Heart left ventricle (tissue), 13 donors: ENCODE results near the gene MAML2.

Experiments used
- POLR2A ChIP-seq, 2 donors: fragments of 450-650 bp; IDR thresholded peaks; one replicate each; pipeline ENCODE4 v1.6.1; 2017; ENCODE audit warnings: antibody characterized with exemption in 2 of 2, mild to moderate bottlenecking in 2 of 2, moderate library complexity in 2 of 2
- TF ChIP-seq, protein P1 (sequence below), 12 donors: fragments of 200-600 bp; sonication (generic) in 4 of 12; IDR thresholded peaks; one replicate each; pipeline versions ENCODE4 v1.5.0 to v1.8.0; 2018 to 2022; ENCODE audit warnings: antibody characterized with exemption in 12 of 12, mild to moderate bottlenecking in 5 of 12
- donor health status: ischemic (EF 13 %, LVEDD 7.1; RV severe dilation, severe dysfunction).
- donor health status: DM: no; HTN: yes; CAD: no.
- donor health status: DM: no; HTN: no; CAD: no.
- donor health status: ischemic (EF 25% LVEDD 6.9; RV normal size, moderate dysfunction).
- donor health status: ischemic (EF 25% LVEDD 5.7; RV mildly dilated, moderate dysfunction).
- donor health status: ischemic (EF 35%, LVEDD 5.7; RV mildly dilated, moderate dysfunction).
- donor health status: nonischemic (EF 11% LVEDD 7.7; RV severe dilation, severe dysfunction).
- donor health status: DM: yes; HTN: yes; CAD: no.
- donor health status: PGD.
- donor health status: ischemic (EF 29% LVEDD 5.4; RV normal size, mild dysfunction).
- donor health status: nonischemic (EF 23%, LVEDD 6.1; RV moderate dilation, normal function).

GRCh38 chr11:96185220-96185768 is 157.7 kb downstream of the MAML2 start:
- TF ChIP-seq, protein P1, sequence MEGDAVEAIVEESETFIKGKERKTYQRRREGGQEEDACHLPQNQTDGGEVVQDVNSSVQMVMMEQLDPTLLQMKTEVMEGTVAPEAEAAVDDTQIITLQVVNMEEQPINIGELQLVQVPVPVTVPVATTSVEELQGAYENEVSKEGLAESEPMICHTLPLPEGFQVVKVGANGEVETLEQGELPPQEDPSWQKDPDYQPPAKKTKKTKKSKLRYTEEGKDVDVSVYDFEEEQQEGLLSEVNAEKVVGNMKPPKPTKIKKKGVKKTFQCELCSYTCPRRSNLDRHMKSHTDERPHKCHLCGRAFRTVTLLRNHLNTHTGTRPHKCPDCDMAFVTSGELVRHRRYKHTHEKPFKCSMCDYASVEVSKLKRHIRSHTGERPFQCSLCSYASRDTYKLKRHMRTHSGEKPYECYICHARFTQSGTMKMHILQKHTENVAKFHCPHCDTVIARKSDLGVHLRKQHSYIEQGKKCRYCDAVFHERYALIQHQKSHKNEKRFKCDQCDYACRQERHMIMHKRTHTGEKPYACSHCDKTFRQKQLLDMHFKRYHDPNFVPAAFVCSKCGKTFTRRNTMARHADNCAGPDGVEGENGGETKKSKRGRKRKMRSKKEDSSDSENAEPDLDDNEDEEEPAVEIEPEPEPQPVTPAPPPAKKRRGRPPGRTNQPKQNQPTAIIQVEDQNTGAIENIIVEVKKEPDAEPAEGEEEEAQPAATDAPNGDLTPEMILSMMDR (IDR thresholded peaks at IDR 0.05), result no peak
- no peak for TF ChIP-seq POLR2A (IDR thresholded peaks at IDR 0.05)
